ENCODE measurements around the gene CATSPER1.

CATSPER1 gene

GRCh38 chr11:65968600-65969482 lies 57.4 kb downstream of the CATSPER1 start:
- DNase-seq: no peak

GRCh38 chr11:65967329-65967934 lies 58.8 kb downstream of the CATSPER1 start:
- DNase-seq: no peak
